Body of pancreas (tissue), 4 donors: ENCODE data around the gene RAB25. TPM values are rescaled to one million over a fixed set of nuclear protein-coding genes. Genes with fewer than 3 reads are reported as not detected.
"Not testable (repeated sequence)": the region's sequence is repeated elsewhere in the genome, so short reads cannot be mapped to it uniquely, and the experiment has no call there.

Experiments used
- ATAC-seq: fragments of 150-250 bp; one replicate; pipeline ENCODE4 v1.9.1; 2016
- DNase-seq, 4 donors: peaks; one replicate each; pipeline ENCODE4 v3.0.0-alpha.2; 2019
- H3K27ac ChIP-seq, 4 donors: fragments of 200-600 bp; sonication (generic); 1 replicate in 3 of 4; 2 replicates in 1 of 4; pipeline versions ENCODE4 v1.5.1 to v1.6.1; 2016 to 2019; ENCODE audit warnings: mild to moderate bottlenecking in 1 of 4, mixed read lengths in 1 of 4, moderate library complexity in 1 of 4
- H3K27me3 ChIP-seq, 2 donors: fragments of 200-600 bp; sonication (generic); one replicate each; pipeline ENCODE4 v1.6.0; 2016; ENCODE audit warnings: mild to moderate bottlenecking in 1 of 2
- H3K36me3 ChIP-seq, 2 donors: fragments of 200-600 bp; sonication (generic); replicated peaks in 1 of 2; 2 replicates each; pipeline ENCODE4 v1.5.1; 2016; ENCODE audit warnings: low read depth in 2 of 2; ENCODE audit not compliant: insufficient read depth in 1 of 2
- H3K4me1 ChIP-seq: fragments of 200-600 bp; sonication (generic); one replicate; pipeline ENCODE4 v1.6.0; 2016
- H3K4me3 ChIP-seq, 2 donors: fragments of 200-600 bp; sonication (generic); 1 replicate in 1 of 2; 2 replicates in 1 of 2; pipeline ENCODE4 v1.5.1; 2016 to 2019
- H3K9me3 ChIP-seq, 3 donors: fragments of 200-600 bp; sonication (generic); 1 replicate in 2 of 3; 2 replicates in 1 of 3; pipeline ENCODE4 v1.5.1; 2016
- CTCF ChIP-seq, 7 experiments: fragments of 450-650 bp in 4 of 7; fragments of 200-600 bp in 3 of 7; sonication (generic) in 3 of 7; IDR thresholded peaks; one replicate each; pipeline ENCODE4 v1.5.1; 2016 to 2019; ENCODE audit warnings: antibody characterized with exemption in 7 of 7
- POLR2A ChIP-seq, 3 donors: fragments of 450-650 bp; IDR thresholded peaks; one replicate each; pipeline ENCODE4 v1.6.1; 2016; ENCODE audit warnings: antibody characterized with exemption in 3 of 3, mild to moderate bottlenecking in 2 of 3
- WGBS, 2 donors: methylation state at CpG; one replicate each; pipeline ENCODE4 v1.1.5; 2017; 5-methylcytosine and 5-hydroxymethylcytosine counted together
- intact Hi-C: fragments of 100-400 bp; cut with DNase I; formaldehyde crosslinking; loops from one replicate; pipeline ENCODE4 v1.15.1; 2023
- total RNA-seq, 2 donors: library from RNA; depleted of rRNA; stranded (reverse); fragments of >200 nt; gene quantifications; one replicate each; pipeline ENCODE4 v1.1.0, GENCODE V29; 2016

Gene RAB25
- total RNA-seq, 2 donors from 2014 or later = 31.3 to 66.7 TPM

GRCh38 chr1:156026588-156026987 lies 34.4 kb upstream of the RAB25 start:
- 83 to 84% methylated on average over 4 of the region's 4 CpGs for WGBS, 2 donors
- Histone ChIP-seq H3K27ac (no peak overlapping the region), H3K9me3 (no peaks in the 10 kb centered on the region), H3K36me3 (no peaks in the 10 kb centered on the region), H3K4me1 (peaks cover 5% of the 10 kb centered on the region), H3K27me3 (no peaks in the 10 kb centered on the region), H3K4me3 (no peak overlapping the region)
- intact Hi-C loops = no loop called here
- TF ChIP-seq POLR2A (IDR thresholded peaks at IDR 0.05) = no peak
- TF ChIP-seq CTCF (IDR thresholded peaks at IDR 0.05) = no peak
- ATAC-seq (no peak), DNase-seq (no peak)

DNA sequence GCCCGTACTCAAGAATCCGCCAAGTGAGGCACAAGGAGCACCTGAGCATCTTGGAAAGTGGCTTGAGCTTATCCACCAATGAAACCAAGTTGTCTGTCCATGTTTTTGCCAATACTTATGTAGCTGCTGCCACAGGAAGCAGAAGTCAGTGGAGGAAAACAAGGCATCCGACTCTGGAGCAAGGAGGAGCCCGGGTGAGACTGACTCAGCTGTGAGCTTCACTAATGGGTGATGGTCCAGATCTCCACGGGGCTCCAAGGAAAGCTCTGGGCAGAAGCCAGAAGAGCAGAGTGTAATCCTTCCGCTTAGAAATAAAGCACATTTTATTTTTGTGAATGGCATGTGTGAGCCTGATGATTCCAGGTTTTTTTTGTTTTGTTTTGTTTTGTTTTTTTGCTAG lies 27.9 kb upstream of the RAB25 start:
- TF ChIP-seq POLR2A (IDR thresholded peaks at IDR 0.05) = no peak
- TF ChIP-seq CTCF (IDR thresholded peaks at IDR 0.05) = no peak
- Histone ChIP-seq H3K27ac (no peak overlapping the region), H3K36me3 (peaks cover 0 to 3% of the 10 kb centered on the region in 2 donors), H3K4me3 (no peak overlapping the region), H3K9me3 (no peaks in the 10 kb centered on the region), H3K27me3 (no peaks in the 10 kb centered on the region), H3K4me1 (no peaks in the 10 kb centered on the region)
- DNase-seq (no peak), ATAC-seq (no peak)
- 64 to 67% methylated on average over 6 of the region's 6 CpGs for WGBS, 2 donors
- intact Hi-C loops = no loop called here

DNA sequence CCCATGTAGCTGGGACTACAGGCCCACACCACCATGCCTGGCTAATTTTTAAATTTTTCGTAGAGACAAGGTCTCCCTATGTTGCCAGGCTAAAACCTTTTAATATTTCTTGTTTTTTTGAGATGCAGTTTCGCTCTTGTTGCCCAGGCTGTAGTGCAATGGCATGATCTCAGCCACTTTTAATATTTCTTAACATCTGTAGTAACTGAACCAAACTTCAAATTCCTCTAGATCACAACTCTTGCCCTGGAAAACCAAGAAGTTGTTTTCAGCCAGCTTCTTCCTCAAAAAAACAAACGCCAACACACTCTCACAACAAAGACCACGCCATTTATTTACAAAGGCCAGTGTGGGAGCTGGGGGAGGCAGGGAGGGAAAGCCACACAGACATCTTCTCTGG lies 26.0 kb upstream of the RAB25 start:
- DNase-seq, H3K9me3 ChIP-seq, H3K27me3 ChIP-seq, ATAC-seq, H3K4me1 ChIP-seq, H3K27ac ChIP-seq, H3K4me3 ChIP-seq, H3K36me3 ChIP-seq, intact Hi-C loops: not testable (repeated sequence)
- WGBS, 2 donors = 92 to 97% methylated on average over 4 of the region's 4 CpGs

DNA sequence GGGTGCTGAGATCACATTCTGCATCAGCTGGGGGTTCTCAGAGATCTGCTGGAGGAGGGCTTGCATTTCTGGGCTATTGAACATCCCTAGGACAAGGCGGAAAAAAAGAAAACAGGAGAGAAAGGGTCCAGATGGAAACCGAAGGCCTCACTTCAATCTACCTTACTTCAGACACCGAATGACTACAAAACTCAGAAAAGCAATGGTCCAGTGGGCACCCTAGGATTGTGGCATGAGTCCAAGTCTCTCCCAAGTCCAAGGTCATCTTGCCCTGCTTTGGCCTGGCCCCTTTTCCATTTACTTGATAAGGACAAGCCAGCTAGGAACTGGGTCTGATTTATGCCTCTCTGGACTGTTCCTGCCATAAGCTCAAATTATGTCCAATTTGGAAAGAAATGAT lies 18.1 kb upstream of the RAB25 start:
- ATAC-seq (no peak), DNase-seq (no peak)
- no peak overlapping the region for H3K27ac ChIP-seq
- intact Hi-C loops = no loop called here
- H3K27me3 ChIP-seq = no peaks in the 10 kb centered on the region
- H3K9me3 ChIP-seq = no peaks in the 10 kb centered on the region
- H3K4me3 ChIP-seq = no peak overlapping the region
- peaks cover 5 to 6% of the 10 kb centered on the region in 2 donors for H3K36me3 ChIP-seq
- H3K4me1 ChIP-seq = no peaks in the 10 kb centered on the region
- TF ChIP-seq POLR2A (IDR thresholded peaks at IDR 0.05) (no peak), CTCF (IDR thresholded peaks at IDR 0.05) (no peak)
- 81 to 90% methylated on average over 3 of the region's 3 CpGs for WGBS, 2 donors

GRCh38 chr1:156045076-156045475 lies 15.9 kb upstream of the RAB25 start:
- WGBS, 2 donors = 86 to 91% methylated on average over 4 of the region's 4 CpGs
- H3K27me3 ChIP-seq = no peaks in the 10 kb centered on the region
- H3K4me3 ChIP-seq = no peak overlapping the region
- H3K9me3 ChIP-seq = no peaks in the 10 kb centered on the region
- DNase-seq = no peak
- ATAC-seq = no peak
- intact Hi-C loops = no loop called here
- H3K36me3 ChIP-seq = peaks cover 0 to 6% of the 10 kb centered on the region in 2 donors
- TF ChIP-seq CTCF (IDR thresholded peaks at IDR 0.05) (no peak), POLR2A (IDR thresholded peaks at IDR 0.05) (no peak)
- no peaks in the 10 kb centered on the region for H3K4me1 ChIP-seq
- H3K27ac ChIP-seq = no peak overlapping the region
